ENCODE data around the gene KDM4C. TPM values are rescaled to one million over a fixed set of nuclear protein-coding genes. Genes with fewer than 3 reads are reported as not detected.

The KDM4C gene
- total and polyA plus RNA-seq, 2 of the 13 experiments (the other 11 are each of a cell fraction or from before 2014, with no cell fraction given) = 19.4 to 23.6 TPM

DNA sequence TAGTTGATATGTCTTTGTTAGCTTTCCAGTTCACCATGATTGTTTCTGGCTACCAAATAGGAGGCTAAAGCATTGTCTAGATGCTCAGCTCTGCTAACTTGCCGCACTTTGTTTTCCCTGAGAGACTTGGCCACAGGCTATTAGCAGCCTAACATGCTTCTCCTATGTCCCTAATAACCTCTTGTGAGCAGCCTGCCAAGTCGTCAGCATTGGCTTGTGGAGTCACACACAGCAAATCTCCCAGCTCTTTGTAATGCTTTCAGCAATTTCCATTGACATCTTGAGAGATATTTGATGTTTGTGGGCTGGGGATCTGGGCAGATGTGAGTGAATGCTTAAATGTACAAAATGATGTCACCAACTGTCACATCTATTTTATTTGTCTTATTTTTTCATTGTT is 346.9 kb downstream of the KDM4C start:
- Histone ChIP-seq H3K79me2 (ENCODE audit: insufficient read depth, low read length) (no peaks in the 10 kb centered on the region), H2AFZ (ENCODE audit: low read length) (no peak overlapping the region), H4K20me1 (ENCODE audit: insufficient read depth, low read length) (no peaks in the 10 kb centered on the region), H3K4me3 (replicated peaks in 1 of 3; ENCODE audit: insufficient read depth in 1 of 3, low read depth in 2 of 3, low read length in 3 of 3) (no peak overlapping the region), H3K9ac (ENCODE audit: insufficient read depth, low read depth, low read length) (no peak overlapping the region), H3K4me1 (ENCODE audit: insufficient read depth, low read length) (no peaks in the 10 kb centered on the region), H3K36me3 (replicated peaks in 1 of 2; ENCODE audit: control insufficient read depth in 1 of 2, insufficient read depth in 2 of 2, low read length in 2 of 2) (peaks cover 4 to 22% of the 10 kb centered on the region in 2 experiments), H3K27ac (ENCODE audit: extremely low read length, insufficient read depth, low read length) (no peak overlapping the region), H3K9me3 (ENCODE audit: low read length) (no peaks in the 10 kb centered on the region), H3K4me2 (ENCODE audit: low read depth, low read length) (no peak overlapping the region), H3K27me3 (ENCODE audit: control insufficient read depth in 1 of 2, insufficient read depth in 2 of 2, low read length in 2 of 2) (no peaks in the 10 kb centered on the region)
- TF ChIP-seq SOX5 (CRISPR knock-in tag; IDR thresholded peaks at IDR 0.05; ENCODE audit: borderline replicate concordance) (no peak), ZNF432 (CRISPR knock-in tag; IDR thresholded peaks at IDR 0.05; ENCODE audit: borderline replicate concordance) (no peak), REL (CRISPR knock-in tag; conservative IDR thresholded peaks at IDR 0.05) (no peak), TMF1 (CRISPR knock-in tag; IDR thresholded peaks at IDR 0.05; ENCODE audit: low read depth) (no peak), ATF7 (IDR thresholded peaks at IDR 0.05) (0 out of 2 replicates have a peak, but pooled peaks have one; percentile 2), ATF7 (CRISPR knock-in tag; IDR thresholded peaks at IDR 0.05) (no peak)
- TF ChIP-seq, protein P1, sequence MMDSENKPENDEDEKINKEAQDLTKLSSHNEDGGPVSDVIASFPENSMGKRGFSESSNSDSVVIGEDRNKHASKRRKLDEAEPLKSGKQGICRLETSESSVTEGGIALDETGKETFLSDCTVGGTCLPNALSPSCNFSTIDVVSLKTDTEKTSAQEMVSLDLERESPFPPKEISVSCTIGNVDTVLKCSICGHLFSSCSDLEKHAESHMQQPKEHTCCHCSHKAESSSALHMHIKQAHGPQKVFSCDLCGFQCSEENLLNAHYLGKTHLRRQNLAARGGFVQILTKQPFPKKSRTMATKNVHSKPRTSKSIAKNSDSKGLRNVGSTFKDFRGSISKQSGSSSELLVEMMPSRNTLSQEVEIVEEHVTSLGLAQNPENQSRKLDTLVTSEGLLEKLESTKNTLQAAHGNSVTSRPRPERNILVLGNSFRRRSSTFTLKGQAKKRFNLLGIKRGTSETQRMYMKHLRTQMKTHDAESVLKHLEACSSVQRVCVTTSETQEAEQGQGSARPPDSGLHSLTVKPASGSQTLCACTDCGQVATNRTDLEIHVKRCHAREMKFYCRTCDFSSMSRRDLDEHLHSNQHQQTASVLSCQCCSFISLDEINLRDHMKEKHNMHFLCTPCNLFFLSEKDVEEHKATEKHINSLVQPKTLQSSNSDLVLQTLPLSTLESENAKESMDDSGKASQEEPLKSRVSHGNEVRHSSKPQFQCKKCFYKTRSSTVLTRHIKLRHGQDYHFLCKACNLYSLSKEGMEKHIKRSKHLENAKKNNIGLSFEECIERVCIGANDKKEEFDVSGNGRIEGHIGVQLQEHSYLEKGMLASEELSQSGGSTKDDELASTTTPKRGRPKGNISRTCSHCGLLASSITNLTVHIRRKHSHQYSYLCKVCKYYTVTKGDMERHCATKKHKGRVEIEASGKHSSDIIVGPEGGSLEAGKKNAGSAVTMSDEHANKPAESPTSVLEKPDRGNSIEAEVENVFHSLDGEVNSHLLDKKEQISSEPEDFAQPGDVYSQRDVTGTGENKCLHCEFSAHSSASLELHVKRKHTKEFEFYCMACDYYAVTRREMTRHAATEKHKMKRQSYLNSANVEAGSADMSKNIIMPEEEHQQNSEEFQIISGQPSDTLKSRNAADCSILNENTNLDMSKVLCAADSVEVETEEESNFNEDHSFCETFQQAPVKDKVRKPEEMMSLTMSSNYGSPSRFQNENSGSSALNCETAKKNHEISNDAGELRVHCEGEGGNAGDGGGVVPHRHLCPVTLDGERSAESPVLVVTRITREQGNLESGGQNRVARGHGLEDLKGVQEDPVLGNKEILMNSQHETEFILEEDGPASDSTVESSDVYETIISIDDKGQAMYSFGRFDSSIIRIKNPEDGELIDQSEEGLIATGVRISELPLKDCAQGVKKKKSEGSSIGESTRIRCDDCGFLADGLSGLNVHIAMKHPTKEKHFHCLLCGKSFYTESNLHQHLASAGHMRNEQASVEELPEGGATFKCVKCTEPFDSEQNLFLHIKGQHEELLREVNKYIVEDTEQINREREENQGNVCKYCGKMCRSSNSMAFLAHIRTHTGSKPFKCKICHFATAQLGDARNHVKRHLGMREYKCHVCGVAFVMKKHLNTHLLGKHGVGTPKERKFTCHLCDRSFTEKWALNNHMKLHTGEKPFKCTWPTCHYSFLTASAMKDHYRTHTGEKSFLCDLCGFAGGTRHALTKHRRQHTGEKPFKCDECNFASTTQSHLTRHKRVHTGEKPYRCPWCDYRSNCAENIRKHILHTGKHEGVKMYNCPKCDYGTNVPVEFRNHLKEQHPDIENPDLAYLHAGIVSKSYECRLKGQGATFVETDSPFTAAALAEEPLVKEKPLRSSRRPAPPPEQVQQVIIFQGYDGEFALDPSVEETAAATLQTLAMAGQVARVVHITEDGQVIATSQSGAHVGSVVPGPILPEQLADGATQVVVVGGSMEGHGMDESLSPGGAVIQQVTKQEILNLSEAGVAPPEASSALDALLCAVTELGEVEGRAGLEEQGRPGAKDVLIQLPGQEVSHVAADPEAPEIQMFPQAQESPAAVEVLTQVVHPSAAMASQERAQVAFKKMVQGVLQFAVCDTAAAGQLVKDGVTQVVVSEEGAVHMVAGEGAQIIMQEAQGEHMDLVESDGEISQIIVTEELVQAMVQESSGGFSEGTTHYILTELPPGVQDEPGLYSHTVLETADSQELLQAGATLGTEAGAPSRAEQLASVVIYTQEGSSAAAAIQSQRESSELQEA (CRISPR knock-in tag; IDR thresholded peaks at IDR 0.05; ENCODE audit: not compliant biosample characterization) = no peak
- in situ Hi-C loops (cut with HindIII; ENCODE audit: extremely low pct_ligation_motif_present, low pct_unique_long_range_greater_than_20kb) = no loop called here
- 100% methylated on average over 2 of the region's 2 CpGs for WGBS (ENCODE audit: low lambda C conversion rate)
- CTCF ChIA-PET (ENCODE audit: low intra/inter-chr PET ratio, low total read pairs) = no interaction called here
- no TSS peak for BruUV-seq (replicated peaks)
- no peak for ATAC-seq
- no peak for FAIRE-seq
- POLR2A ChIA-PET = no interaction called here
- no peak for DNase-seq (ENCODE audit: low spot score)
- intact Hi-C loops (cut with micrococcal nuclease; ENCODE audit: unreplicated experiment) = no loop called here
